K562 (cell line): ENCODE results near the gene TCF4.

Experiments
- ATF2 ChIP-seq: sonication (generic); formaldehyde crosslinking; IDR thresholded peaks from 2 replicates; pipeline ENCODE4 v1.8.1; 2022; ENCODE audit warnings: missing genetic modification reagents
- FOSL1 ChIP-seq: fragments of 200-800 bp; sonication (Bioruptor generic); conservative IDR thresholded peaks from 2 replicates; pipeline ENCODE4 v1.6.1; 2016; ENCODE audit warnings: missing genetic modification characterization, missing compliant biosample characterization
- FOXA3 ChIP-seq, 2 experiments: fragments of 450-650 bp in 1 of 2; sonication (generic) in 1 of 2; formaldehyde crosslinking; IDR thresholded peaks in 1 of 2; conservative IDR thresholded peaks in 1 of 2; 2 replicates each; pipeline versions ENCODE4 v1.4.0 to v1.8.0; 2020 to 2022; ENCODE audit warnings: mild to moderate bottlenecking in 2 of 2, missing genetic modification reagents in 1 of 2
- HOMEZ ChIP-seq: fragments of 250-450 bp; sonication (Bioruptor Pico); IDR thresholded peaks from 2 replicates; pipeline ENCODE4 v1.4.0; 2020; ENCODE audit warnings: mild to moderate bottlenecking, moderate library complexity

- no peak for TF ChIP-seq HOMEZ (CRISPR knock-in tag)
- no peak for TF ChIP-seq ATF2 (CRISPR knock-in tag)
- TF ChIP-seq FOXA3 (CRISPR knock-in tag; conservative IDR thresholded peaks at IDR 0.05 in 1 of 2, IDR thresholded peaks at IDR 0.05 in 1 of 2), result no peak
- TF ChIP-seq FOSL1 (tag), result no peak
Observed at GRCh38 chr18:55551227-55551626, 36.8 kb downstream of the TCF4 start.
